Activated CD8-positive, alpha-beta memory T cell treated with anti-CD3 and anti-CD28 coated beads, Interleukin-2, amount 10 ng/mL, durations not matched to agents 7 days and 5 days (primary cell): ENCODE data around the gene DYNLT4. TPM values are rescaled to one million over a fixed set of nuclear protein-coding genes. Genes with fewer than 3 reads are reported as not detected.
A peak's percentile ranks its signal among the peaks of the same experiment; 100 is the strongest.
"Not testable (repeated sequence)": the region's sequence is repeated elsewhere in the genome, so short reads cannot be mapped to it uniquely, and the experiment has no call there.

ENCODE experiments used
- ATAC-seq: fragments of 150-1000 bp; cut with Tn5 transposase; one replicate; pipeline ENCODE4 v1.10.0; 2021; ENCODE audit warnings: moderate library complexity
- CTCF ChIA-PET: fragments of 350-600 bp; sonication (Branson Sonifier 250); formaldehyde crosslinking; loops from one replicate; lab custom pipeline; 2021; ENCODE audit warnings: antibody characterized with exemption; lab: Charles Lee
- DNase-seq: peaks from one replicate; pipeline ENCODE4 v3.0.0-alpha.2; 2020
- H3K27ac Mint-ChIP-seq: one replicate; pipeline ENCODE4 v1.8.0; 2021; ENCODE audit warnings: mild to moderate bottlenecking, mixed read lengths
- H3K27me3 Mint-ChIP-seq: one replicate; pipeline ENCODE4 v1.8.0; 2021; ENCODE audit warnings: mixed read lengths
- H3K36me3 Mint-ChIP-seq: one replicate; pipeline ENCODE4 v1.8.0; 2021; ENCODE audit warnings: mild to moderate bottlenecking, mixed read lengths
- H3K4me1 Mint-ChIP-seq: one replicate; pipeline ENCODE4 v1.8.0; 2021; ENCODE audit warnings: mixed read lengths
- H3K4me3 Mint-ChIP-seq: one replicate; pipeline ENCODE4 v1.8.0; 2021; ENCODE audit warnings: mild to moderate bottlenecking, moderate library complexity, mixed read lengths
- H3K9me3 Mint-ChIP-seq: one replicate; pipeline ENCODE4 v1.8.0; 2022; ENCODE audit warnings: low read depth, mixed read lengths
- total RNA-seq, 2 experiments: library from RNA; stranded (reverse); gene quantifications; one replicate each; pipeline ENCODE4 v1.2.3, GENCODE V29; 2021

Gene DYNLT4
- total RNA-seq, 2 experiments from 2014 or later, result 0.40 to 1.3 TPM

GRCh38 chr1:44826375-44827196, 19.4 kb upstream of the DYNLT4 start:
- Mint-ChIP-seq H3K9me3 (no peaks in the 10 kb centered on the region), H3K4me1 (peaks cover 6% of the 10 kb centered on the region), H3K36me3 (no peaks in the 10 kb centered on the region), H3K4me3 (no peak overlapping the region), H3K27me3 (no peaks in the 10 kb centered on the region), H3K27ac (no peak overlapping the region)
- CTCF ChIA-PET, result interaction anchor here (1.0 to 1.9 kb wide), 4 partner anchors 10 to 95 kb away, joined by 3 to 7 read pairs (median 4); partner anchors contain the start of gene RNU5D-1
- DNase-seq (no peak), ATAC-seq (no peak)

- H3K27ac Mint-ChIP-seq, CTCF ChIA-PET, ATAC-seq, H3K36me3 Mint-ChIP-seq, H3K27me3 Mint-ChIP-seq, H3K9me3 Mint-ChIP-seq, H3K4me3 Mint-ChIP-seq, DNase-seq: not testable (repeated sequence)
- peaks cover 22% of the 10 kb centered on the region for H3K4me1 Mint-ChIP-seq
These were observed 17.2 kb upstream of the DYNLT4 start for GRCh38 chr1:44824392-44824791.

- CTCF ChIA-PET, result interaction anchor here (0.7 to 6.3 kb wide), 5 partner anchors 13 to 105 kb away, joined by 3 to 56 read pairs (median 11); partner anchors contain the start of genes BTBD19, DYNLT4, PLK3 and RNU5D-1
- DNase-seq, result no peak
- no peaks in the 10 kb centered on the region for H3K36me3 Mint-ChIP-seq
- no peak for ATAC-seq
- H3K9me3 Mint-ChIP-seq, result no peaks in the 10 kb centered on the region
- no peak overlapping the region for H3K4me3 Mint-ChIP-seq
- H3K27ac Mint-ChIP-seq, result no peak overlapping the region
- H3K4me1 Mint-ChIP-seq, result peaks cover 32% of the 10 kb centered on the region
- no peaks in the 10 kb centered on the region for H3K27me3 Mint-ChIP-seq
These were observed 15.9 kb upstream of the DYNLT4 start for GRCh38 chr1:44822981-44823451.

GRCh38 chr1:44822131-44822701, 15.1 kb upstream of the DYNLT4 start:
- ATAC-seq, result no peak
- H3K9me3 Mint-ChIP-seq, result no peaks in the 10 kb centered on the region
- no peaks in the 10 kb centered on the region for H3K36me3 Mint-ChIP-seq
- no peak overlapping the region for H3K4me3 Mint-ChIP-seq
- H3K27ac Mint-ChIP-seq, result no peak overlapping the region
- no peaks in the 10 kb centered on the region for H3K27me3 Mint-ChIP-seq
- no peak for DNase-seq
- peaks cover 37% of the 10 kb centered on the region for H3K4me1 Mint-ChIP-seq
- CTCF ChIA-PET, result interaction anchor here (1.0 to 6.3 kb wide), 8 partner anchors 14 to 165 kb away, joined by 3 to 62 read pairs (median 10); partner anchors contain the start of genes BTBD19, DYNLT4, PLK3 and RNU5D-1

GRCh38 chr1:44821240-44821715, 14.1 kb upstream of the DYNLT4 start:
- peaks cover 37% of the 10 kb centered on the region for H3K4me1 Mint-ChIP-seq
- no peaks in the 10 kb centered on the region for H3K9me3 Mint-ChIP-seq
- CTCF ChIA-PET, result interaction anchor here (0.8 to 6.3 kb wide), 15 partner anchors 14 to 479 kb away, joined by 3 to 62 read pairs (median 4); partner anchors contain the start of genes BTBD19, DYNLT4, HECTD3 and PLK3
- DNase-seq (no peak), ATAC-seq (no peak)
- H3K36me3 Mint-ChIP-seq, result no peaks in the 10 kb centered on the region
- H3K4me3 Mint-ChIP-seq, result peak overlapping the region; percentile 83
- no peaks in the 10 kb centered on the region for H3K27me3 Mint-ChIP-seq
- no peak overlapping the region for H3K27ac Mint-ChIP-seq

GRCh38 chr1:44820328-44821239, 13.4 kb upstream of the DYNLT4 start:
- CTCF ChIA-PET, result interaction anchor here (0.6 to 6.3 kb wide), 16 partner anchors 10 to 480 kb away, joined by 3 to 62 read pairs (median 4); partner anchors contain the start of genes BTBD19, DYNLT4, EIF2B3 and HECTD3
- peak overlapping the region; percentile 83 for H3K4me3 Mint-ChIP-seq
- no peaks in the 10 kb centered on the region for H3K9me3 Mint-ChIP-seq
- H3K27me3 Mint-ChIP-seq, result no peaks in the 10 kb centered on the region
- no peak for DNase-seq
- no peaks in the 10 kb centered on the region for H3K36me3 Mint-ChIP-seq
- no peak for ATAC-seq
- H3K4me1 Mint-ChIP-seq, result peaks cover 37% of the 10 kb centered on the region
- H3K27ac Mint-ChIP-seq, result peak overlapping the region; percentile 100

GRCh38 chr1:44819608-44820327, 12.6 kb upstream of the DYNLT4 start:
- H3K9me3 Mint-ChIP-seq, result no peaks in the 10 kb centered on the region
- DNase-seq (peak; percentile 95), ATAC-seq (peak; percentile 90)
- H3K4me3 Mint-ChIP-seq, result peak overlapping the region; percentile 83
- CTCF ChIA-PET, result interaction anchor here (0.6 to 6.3 kb wide), 20 partner anchors 9 to 192 kb away, joined by 3 to 62 read pairs (median 6); partner anchors contain the start of genes BTBD19, DYNLT4, EIF2B3 and HECTD3
- H3K27me3 Mint-ChIP-seq, result no peaks in the 10 kb centered on the region
- H3K36me3 Mint-ChIP-seq, result peaks cover 3% of the 10 kb centered on the region
- peaks cover 43% of the 10 kb centered on the region for H3K4me1 Mint-ChIP-seq
- peak overlapping the region; percentile 100 for H3K27ac Mint-ChIP-seq

- H3K9me3 Mint-ChIP-seq, result no peaks in the 10 kb centered on the region
- ATAC-seq, result no peak
- peak overlapping the region; percentile 83 for H3K4me3 Mint-ChIP-seq
- H3K27ac Mint-ChIP-seq, result peak overlapping the region; percentile 100
- no peaks in the 10 kb centered on the region for H3K27me3 Mint-ChIP-seq
- H3K36me3 Mint-ChIP-seq, result peaks cover 3% of the 10 kb centered on the region
- peaks cover 45% of the 10 kb centered on the region for H3K4me1 Mint-ChIP-seq
- DNase-seq, result no peak
- CTCF ChIA-PET, result interaction anchor here (0.8 to 6.3 kb wide), 12 partner anchors 11 to 193 kb away, joined by 3 to 62 read pairs (median 8); partner anchors contain the start of genes BTBD19, DYNLT4, EIF2B3 and PLK3
These were observed 12.1 kb upstream of the DYNLT4 start for GRCh38 chr1:44819196-44819607.

GRCh38 chr1:44817771-44818495, 10.8 kb upstream of the DYNLT4 start:
- peak overlapping the region; percentile 11 for H3K27ac Mint-ChIP-seq
- H3K4me1 Mint-ChIP-seq, result peaks cover 49% of the 10 kb centered on the region
- CTCF ChIA-PET, result interaction anchor here (1.1 to 6.3 kb wide), 8 partner anchors 10 to 86 kb away, joined by 3 to 62 read pairs (median 9); partner anchors contain the start of genes BEST4, BTBD19, DYNLT4 and PLK3
- no peaks in the 10 kb centered on the region for H3K27me3 Mint-ChIP-seq
- H3K36me3 Mint-ChIP-seq, result peaks cover 3% of the 10 kb centered on the region
- ATAC-seq, result no peak
- H3K9me3 Mint-ChIP-seq, result no peaks in the 10 kb centered on the region
- no peak for DNase-seq
- H3K4me3 Mint-ChIP-seq, result peak overlapping the region; percentile 83

- Mint-ChIP-seq H3K4me3 (peak overlapping the region; percentile 6), H3K4me1 (peaks cover 44% of the 10 kb centered on the region), H3K27ac (peak overlapping the region; percentile 6), H3K27me3 (no peaks in the 10 kb centered on the region), H3K9me3 (no peaks in the 10 kb centered on the region), H3K36me3 (peaks cover 3% of the 10 kb centered on the region)
- CTCF ChIA-PET, result interaction anchor here (1.1 to 6.3 kb wide), 5 partner anchors 10 to 86 kb away, joined by 3 to 62 read pairs (median 7); partner anchors contain the start of genes BEST4, BTBD19, DYNLT4 and PLK3
- DNase-seq, result no peak
- ATAC-seq, result no peak
These were observed 10.2 kb upstream of the DYNLT4 start for GRCh38 chr1:44817307-44817706.

- not testable (repeated sequence) for H3K27me3 Mint-ChIP-seq, H3K4me3 Mint-ChIP-seq, H3K36me3 Mint-ChIP-seq, DNase-seq, H3K9me3 Mint-ChIP-seq, ATAC-seq, H3K27ac Mint-ChIP-seq
- peaks cover 50% of the 10 kb centered on the region for H3K4me1 Mint-ChIP-seq
- CTCF ChIA-PET, result interaction anchor here (1.3 to 4.3 kb wide), 3 partner anchors 16 to 85 kb away, joined by 5 to 42 read pairs (median 18); partner anchors contain the start of genes PLK3 and RNU5D-1
These were observed 8.8 kb upstream of the DYNLT4 start for GRCh38 chr1:44815926-44816325.
